ENCODE data around the gene NSMCE3.

NSMCE3 gene

DNA sequence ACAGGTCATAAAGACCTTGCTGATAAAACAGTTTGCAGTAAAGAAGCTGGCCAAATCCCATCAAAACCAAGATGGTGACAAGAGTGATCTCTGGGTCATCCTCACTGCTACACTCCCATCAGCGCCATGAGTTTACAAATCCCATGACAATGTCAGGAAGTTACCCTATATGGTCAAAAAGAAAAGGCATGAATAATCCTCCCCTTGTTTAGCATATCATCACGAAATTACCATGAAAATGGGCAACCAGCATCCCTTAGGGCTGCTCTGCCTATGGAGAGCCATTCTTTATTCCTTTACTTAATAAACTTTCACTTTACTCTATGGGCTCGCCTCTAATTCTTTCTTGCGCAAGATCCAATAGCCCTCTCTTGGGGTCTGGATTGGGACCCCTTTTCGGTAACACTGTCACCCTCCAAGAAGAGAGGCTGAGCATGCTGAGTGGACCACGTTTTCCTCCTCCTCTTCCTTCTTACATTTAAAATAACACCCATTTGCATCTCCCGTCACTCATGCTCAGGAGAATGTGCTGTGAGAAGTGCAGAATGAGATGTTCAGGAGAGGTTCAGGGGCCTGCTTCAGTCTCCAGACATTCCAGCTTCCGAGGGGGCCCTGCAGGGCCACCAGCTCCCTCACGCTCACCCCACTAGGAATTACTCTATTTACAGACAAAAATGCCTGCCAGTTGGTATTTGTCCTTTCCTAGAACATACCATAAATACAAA, 47.3 kb downstream of the NSMCE3 start:
- no peak for DNase-seq (ENCODE audit: low read depth in 2 of 2)

DNA sequence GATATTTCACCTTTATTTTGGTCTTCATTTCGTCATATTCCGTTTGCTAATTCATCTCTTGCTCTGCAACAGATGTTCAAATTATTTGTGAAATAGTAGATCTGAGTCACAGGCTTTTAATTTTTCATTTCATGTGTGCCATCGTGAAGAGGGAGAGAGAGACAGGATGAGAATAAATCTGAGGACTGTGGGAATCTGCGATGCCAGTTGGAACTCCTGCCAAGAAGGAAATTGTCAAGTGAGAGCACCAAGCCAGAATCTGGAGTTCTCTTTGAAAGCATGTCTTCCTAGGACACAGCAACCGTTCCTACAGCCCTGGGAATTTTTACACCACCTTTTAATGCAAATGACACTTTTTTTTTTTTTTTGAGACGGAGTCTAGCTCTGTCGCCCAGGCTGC, 48.8 kb downstream of the NSMCE3 start:
- DNase-seq (ENCODE audit: low read depth in 2 of 2), result no peak

DNA sequence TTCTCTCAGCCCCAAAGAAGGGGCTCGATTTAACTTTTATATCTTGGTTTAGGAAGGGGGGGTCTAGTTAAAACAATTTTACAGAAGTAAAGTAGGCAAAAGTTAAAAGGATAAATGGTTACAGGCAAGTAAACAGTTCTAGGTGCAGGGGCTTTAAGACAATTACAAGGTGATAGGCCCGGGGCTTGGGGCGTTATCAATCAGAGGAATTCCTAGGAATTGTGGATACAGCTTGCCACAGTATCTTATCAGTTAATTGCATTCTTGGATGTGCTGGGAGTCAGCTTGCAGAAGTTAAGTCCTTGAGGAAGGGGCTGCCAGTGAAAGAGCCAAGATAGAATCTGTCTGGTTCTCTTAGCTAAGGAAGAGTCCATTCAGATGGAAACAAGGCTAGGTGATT, 52.7 kb downstream of the NSMCE3 start:
- DNase-seq (ENCODE audit: low read depth in 2 of 2), result no peak

All from activated CD8-positive, alpha-beta memory T cell treated with anti-CD3 and anti-CD28 coated beads for 4 hours (primary cell).